ENCODE results near the gene TMEM26. TPM values are rescaled to one million over a fixed set of nuclear protein-coding genes. Genes with fewer than 3 reads are reported as not detected.

The TMEM26 gene
- total RNA-seq, 1 experiment from 2014 or later = not detected

- Histone ChIP-seq H3K4me1 (ENCODE audit: insufficient read depth, low read length) (no peaks in the 10 kb centered on the region), H4K20me1 (ENCODE audit: low read length) (no peaks in the 10 kb centered on the region), H3F3A (ENCODE audit: low read length, unreplicated experiment) (no peaks in the 10 kb centered on the region), H3K9ac (ENCODE audit: low read length) (no peak overlapping the region), H3K27me3 (ENCODE audit: low read length) (no peaks in the 10 kb centered on the region), H3K4me2 (ENCODE audit: low read length) (no peak overlapping the region), H3K27ac (ENCODE audit: low read length) (no peak overlapping the region), H3K36me3 (ENCODE audit: low read depth, low read length) (no peaks in the 10 kb centered on the region), H3K9me3 (ENCODE audit: low read length) (no peaks in the 10 kb centered on the region), H3K79me2 (ENCODE audit: low read length) (no peaks in the 10 kb centered on the region), H3K4me3 (ENCODE audit: low read length) (no peak overlapping the region), H3K9me2 (replicated peaks; ENCODE audit: low read length) (no peaks in the 10 kb centered on the region), H2AFZ (ENCODE audit: low read length) (no peak overlapping the region)
- no TSS peak for BruUV-seq (replicated peaks)
- intact Hi-C loops (cut with micrococcal nuclease) = no loop called here
- ChIA-PET POLR2A (ENCODE audit: unreplicated experiment) (no interaction called here), CTCF (no interaction called here)
- TF ChIP-seq CTCF (conservative IDR thresholded peaks at IDR 0.05; ENCODE audit: low read depth, low read length) = no peak
- no peak; the same call in 1 of the 2 replicates for ATAC-seq
- DNase-seq = no peak
Observed at GRCh38 chr10:61454541-61454940, 1.4 kb upstream of the TMEM26 start.

GRCh38 chr10:61452151-61452651 lies 980 bp downstream of the TMEM26 start:
- ChIA-PET POLR2A (ENCODE audit: unreplicated experiment) (no interaction called here), CTCF (no interaction called here)
- H2AFZ ChIP-seq (ENCODE audit: low read length) = no peak overlapping the region
- ATAC-seq (no peak), DNase-seq (no peak)
- intact Hi-C loops (cut with micrococcal nuclease) = no loop called here
- H3K27ac ChIP-seq (ENCODE audit: low read length) = no peak overlapping the region
- no peaks in the 10 kb centered on the region for H3K4me1 ChIP-seq (ENCODE audit: insufficient read depth, low read length)
- H3F3A ChIP-seq (ENCODE audit: low read length, unreplicated experiment) = no peaks in the 10 kb centered on the region
- no peaks in the 10 kb centered on the region for H3K36me3 ChIP-seq (ENCODE audit: low read depth, low read length)
- H3K4me2 ChIP-seq (ENCODE audit: low read length) = no peak overlapping the region
- no peak overlapping the region for H3K9ac ChIP-seq (ENCODE audit: low read length)
- H3K27me3 ChIP-seq (ENCODE audit: low read length) = no peaks in the 10 kb centered on the region
- H3K9me2 ChIP-seq (replicated peaks; ENCODE audit: low read length) = no peaks in the 10 kb centered on the region; the same call in 1 of the 2 replicates
- no peaks in the 10 kb centered on the region for H3K79me2 ChIP-seq (ENCODE audit: low read length)
- H3K4me3 ChIP-seq (ENCODE audit: low read length) = no peak overlapping the region
- H3K9me3 ChIP-seq (ENCODE audit: low read length) = no peaks in the 10 kb centered on the region
- no TSS peak for BruUV-seq (replicated peaks)
- H4K20me1 ChIP-seq (ENCODE audit: low read length) = no peaks in the 10 kb centered on the region
- TF ChIP-seq EZH2phosphoT487 (IDR thresholded peaks at IDR 0.05; ENCODE audit: borderline replicate concordance, low read length) (no peak), EZH2 (IDR thresholded peaks at IDR 0.05; ENCODE audit: low read length, unreplicated experiment) (no peak), CTCF (conservative IDR thresholded peaks at IDR 0.05; ENCODE audit: low read depth, low read length) (no peak)

GRCh38 chr10:61451357-61451756 lies 1.8 kb downstream of the TMEM26 start:
- ATAC-seq (no peak), DNase-seq (no peak)
- no peak for TF ChIP-seq EZH2phosphoT487 (IDR thresholded peaks at IDR 0.05; ENCODE audit: borderline replicate concordance, low read length)
- Histone ChIP-seq H3K4me2 (ENCODE audit: low read length) (no peak overlapping the region), H4K20me1 (ENCODE audit: low read length) (no peaks in the 10 kb centered on the region), H3K36me3 (ENCODE audit: low read depth, low read length) (no peaks in the 10 kb centered on the region), H3K4me1 (ENCODE audit: insufficient read depth, low read length) (no peaks in the 10 kb centered on the region), H3K79me2 (ENCODE audit: low read length) (no peaks in the 10 kb centered on the region), H3K9ac (ENCODE audit: low read length) (no peak overlapping the region), H2AFZ (ENCODE audit: low read length) (no peak overlapping the region), H3K9me2 (replicated peaks; ENCODE audit: low read length) (no peaks in the 10 kb centered on the region; the same call in 1 of the 2 replicates), H3K27me3 (ENCODE audit: low read length) (no peaks in the 10 kb centered on the region), H3K27ac (ENCODE audit: low read length) (no peak overlapping the region), H3K9me3 (ENCODE audit: low read length) (no peaks in the 10 kb centered on the region), H3F3A (ENCODE audit: low read length, unreplicated experiment) (no peaks in the 10 kb centered on the region), H3K4me3 (ENCODE audit: low read length) (no peak overlapping the region)
- ChIA-PET CTCF (no interaction called here), POLR2A (ENCODE audit: unreplicated experiment) (no interaction called here)
- intact Hi-C loops (cut with micrococcal nuclease) = no loop called here
- no TSS peak for BruUV-seq (replicated peaks)
